Adipocyte (in vitro differentiated cells): ENCODE measurements around the gene SHISA2.
"Not testable (repeated sequence)": the region's sequence is repeated elsewhere in the genome, so short reads cannot be mapped to it uniquely, and the experiment has no call there.

Experiments
- DNase-seq: peaks from one replicate; pipeline ENCODE4 v3.0.0-alpha.2; 2015; ENCODE audit warnings: low read depth
- H3K27me3 ChIP-seq: replicated peaks from 2 replicates; pipeline ENCODE4 v1.7.0; 2013; ENCODE audit warnings: mild to moderate bottlenecking, low read length, moderate library complexity; ENCODE audit not compliant: control insufficient read depth, insufficient read depth
- H3K36me3 ChIP-seq: 2 replicates; pipeline ENCODE4 v1.7.0; 2013; ENCODE audit warnings: low read length, mild to moderate bottlenecking, moderate library complexity; ENCODE audit not compliant: control insufficient read depth, insufficient read depth, severe bottlenecking
- H3K4me1 ChIP-seq: 2 replicates; pipeline ENCODE4 v1.7.0; 2013; ENCODE audit warnings: mild to moderate bottlenecking, low read length, moderate library complexity; ENCODE audit not compliant: control insufficient read depth, insufficient read depth
- H3K4me3 ChIP-seq: 2 replicates; pipeline ENCODE4 v1.7.0; 2013; ENCODE audit warnings: mild to moderate bottlenecking, low read length, moderate library complexity
- H3K9ac ChIP-seq: 2 replicates; pipeline ENCODE4 v1.7.0; 2013; ENCODE audit warnings: mild to moderate bottlenecking, low read length, moderate library complexity
- H3K9me3 ChIP-seq: 2 replicates; pipeline ENCODE4 v1.7.0; 2013; ENCODE audit warnings: mild to moderate bottlenecking, low read length, moderate library complexity; ENCODE audit not compliant: control insufficient read depth

Gene SHISA2

GRCh38 chr13:26066492-26066891 is 14.7 kb upstream of the SHISA2 start:
- H3K36me3 ChIP-seq, H3K27me3 ChIP-seq, H3K4me3 ChIP-seq, H3K9ac ChIP-seq, DNase-seq, H3K9me3 ChIP-seq: not testable (repeated sequence)
- peaks cover 12% of the 10 kb centered on the region for H3K4me1 ChIP-seq

GRCh38 chr13:26062853-26063444 is 11.1 kb upstream of the SHISA2 start:
- Histone ChIP-seq H3K27me3 (peaks cover 6% of the 10 kb centered on the region), H3K9ac (no peak overlapping the region), H3K9me3 (no peaks in the 10 kb centered on the region), H3K4me1 (peaks cover 12% of the 10 kb centered on the region), H3K36me3 (no peaks in the 10 kb centered on the region), H3K4me3 (no peak overlapping the region)
- DNase-seq, result peak; percentile 86

- peak overlapping the region; percentile 13 for H3K4me3 ChIP-seq
- H3K4me1 ChIP-seq, result peaks cover 12% of the 10 kb centered on the region
- H3K9ac ChIP-seq, result no peak overlapping the region
- H3K9me3 ChIP-seq, result no peaks in the 10 kb centered on the region
- peak; percentile 77 for DNase-seq
- peaks cover 11% of the 10 kb centered on the region for H3K27me3 ChIP-seq
- H3K36me3 ChIP-seq, result no peaks in the 10 kb centered on the region
Measured at GRCh38 chr13:26061947-26062346, 10.1 kb upstream of the SHISA2 start.

GRCh38 chr13:26061256-26061655 is 9.4 kb upstream of the SHISA2 start:
- no peak for DNase-seq
- Histone ChIP-seq H3K4me3 (no peak overlapping the region), H3K9me3 (no peaks in the 10 kb centered on the region), H3K27me3 (peaks cover 15% of the 10 kb centered on the region), H3K4me1 (peaks cover 12% of the 10 kb centered on the region), H3K9ac (no peak overlapping the region), H3K36me3 (no peaks in the 10 kb centered on the region)

GRCh38 chr13:26060357-26060756 is 8.5 kb upstream of the SHISA2 start:
- H3K36me3 ChIP-seq, result no peaks in the 10 kb centered on the region
- H3K4me1 ChIP-seq, result peaks cover 12% of the 10 kb centered on the region
- H3K27me3 ChIP-seq, result peaks cover 19% of the 10 kb centered on the region
- no peak overlapping the region for H3K9ac ChIP-seq
- no peak for DNase-seq
- no peak overlapping the region for H3K4me3 ChIP-seq
- no peaks in the 10 kb centered on the region for H3K9me3 ChIP-seq

- H3K27me3 ChIP-seq, result peaks cover 19% of the 10 kb centered on the region
- peaks cover 12% of the 10 kb centered on the region for H3K4me1 ChIP-seq
- H3K9ac ChIP-seq, result no peak overlapping the region
- no peaks in the 10 kb centered on the region for H3K36me3 ChIP-seq
- DNase-seq, result no peak
- no peaks in the 10 kb centered on the region for H3K9me3 ChIP-seq
- H3K4me3 ChIP-seq, result no peak overlapping the region
Measured at GRCh38 chr13:26058704-26059103, 6.9 kb upstream of the SHISA2 start.

GRCh38 chr13:26054896-26055295 is 3.1 kb upstream of the SHISA2 start:
- Histone ChIP-seq H3K4me1 (peaks cover 3% of the 10 kb centered on the region), H3K4me3 (no peak overlapping the region), H3K36me3 (no peaks in the 10 kb centered on the region), H3K9ac (no peak overlapping the region), H3K9me3 (no peaks in the 10 kb centered on the region), H3K27me3 (peaks cover 49% of the 10 kb centered on the region)
- DNase-seq, result no peak

- no peak for DNase-seq
Measured at GRCh38 chr13:26053418-26053980, 1.7 kb upstream of the SHISA2 start.

GRCh38 chr13:26052337-26052736 is 521 bp upstream of the SHISA2 start:
- DNase-seq, result no peak
- peaks cover 3% of the 10 kb centered on the region for H3K4me1 ChIP-seq
- peak overlapping the region; percentile 72 for H3K4me3 ChIP-seq
- no peak overlapping the region for H3K9ac ChIP-seq
- no peaks in the 10 kb centered on the region for H3K36me3 ChIP-seq
- H3K9me3 ChIP-seq, result no peaks in the 10 kb centered on the region
- H3K27me3 ChIP-seq, result peaks cover 55% of the 10 kb centered on the region

More at GRCh38 chr13:26053418-26053980, 1.7 kb upstream of the SHISA2 start:
- no peak overlapping the region for H3K4me3 ChIP-seq
- no peaks in the 10 kb centered on the region for H3K36me3 ChIP-seq
- peaks cover 3% of the 10 kb centered on the region for H3K4me1 ChIP-seq
- no peak overlapping the region for H3K9ac ChIP-seq
- H3K9me3 ChIP-seq, result no peaks in the 10 kb centered on the region
- H3K27me3 ChIP-seq, result peaks cover 60% of the 10 kb centered on the region

GRCh38 chr13:26051231-26051656 is 572 bp downstream of the SHISA2 start:
- Histone ChIP-seq H3K4me1 (peaks cover 3% of the 10 kb centered on the region), H3K9ac (no peak overlapping the region), H3K27me3 (peaks cover 53% of the 10 kb centered on the region), H3K9me3 (no peaks in the 10 kb centered on the region), H3K4me3 (peak overlapping the region; percentile 72), H3K36me3 (no peaks in the 10 kb centered on the region)
- DNase-seq, result peak; percentile 59

- no peak overlapping the region for H3K4me3 ChIP-seq
- peaks cover 3% of the 10 kb centered on the region for H3K4me1 ChIP-seq
- peak; percentile 44 for DNase-seq
- peaks cover 50% of the 10 kb centered on the region for H3K27me3 ChIP-seq
- H3K36me3 ChIP-seq, result no peaks in the 10 kb centered on the region
- H3K9me3 ChIP-seq, result no peaks in the 10 kb centered on the region
- no peak overlapping the region for H3K9ac ChIP-seq
Measured at GRCh38 chr13:26050568-26051230, 1.1 kb downstream of the SHISA2 start.
